Measurements from ENCODE around the gene CDK2AP2. TPM values are rescaled to one million over a fixed set of nuclear protein-coding genes. Genes with fewer than 3 reads are reported as not detected.
"Not testable (repeated sequence)": the region's sequence is repeated elsewhere in the genome, so short reads cannot be mapped to it uniquely, and the experiment has no call there.

CDK2AP2 gene
- 93.5 and 97.9 TPM in 2 replicates for total RNA-seq

GRCh38 chr11:67507864-67508485, at the start of gene CDK2AP2:
Gene CDK2AP2, minus strand, starts transcription at chr11:67508162. Its CDS starts 80 bp downstream, at chr11:67508082.
- H3K4me1 Mint-ChIP-seq, result peaks cover 35% of the 10 kb centered on the region
- no peaks in the 10 kb centered on the region for H3K9me3 Mint-ChIP-seq
- H3K27ac Mint-ChIP-seq, result peak within 1 kb of the TSS; percentile 97
- H3K27me3 Mint-ChIP-seq, result peaks cover 10% of the 10 kb centered on the region
- intact Hi-C loops (cut with micrococcal nuclease), result loop anchor here (1.0 to 5.0 kb wide), 4 partner anchors 74 to 267 kb away; partner anchors contain the start of genes GSTP1, NDUFV1 and POLD4
- peak; percentile 99 for DNase-seq
- H3K36me3 Mint-ChIP-seq (ENCODE audit: low read depth), result peaks cover 20% of the 10 kb centered on the region
- peak within 1 kb of the TSS; percentile 95 for H3K4me3 Mint-ChIP-seq

- Mint-ChIP-seq H3K4me3 (no peak overlapping the region), H3K36me3 (ENCODE audit: low read depth) (no peaks in the 10 kb centered on the region), H3K9me3 (peaks cover 3% of the 10 kb centered on the region), H3K27ac (no peak overlapping the region), H3K4me1 (no peaks in the 10 kb centered on the region), H3K27me3 (peaks cover 16% of the 10 kb centered on the region)
- intact Hi-C loops (cut with micrococcal nuclease), result no loop called here
- DNase-seq, result no peak
These were observed 48.3 kb upstream of the CDK2AP2 start for GRCh38 chr11:67556244-67556643.

- H3K9me3 Mint-ChIP-seq; H3K27ac Mint-ChIP-seq; DNase-seq; H3K4me1 Mint-ChIP-seq; H3K4me3 Mint-ChIP-seq; intact Hi-C loops (cut with micrococcal nuclease); H3K36me3 Mint-ChIP-seq (ENCODE audit: low read depth): not testable (repeated sequence)
- H3K27me3 Mint-ChIP-seq, result peaks cover 21% of the 10 kb centered on the region
These were observed 43.7 kb upstream of the CDK2AP2 start for GRCh38 chr11:67551697-67552096.

DNA sequence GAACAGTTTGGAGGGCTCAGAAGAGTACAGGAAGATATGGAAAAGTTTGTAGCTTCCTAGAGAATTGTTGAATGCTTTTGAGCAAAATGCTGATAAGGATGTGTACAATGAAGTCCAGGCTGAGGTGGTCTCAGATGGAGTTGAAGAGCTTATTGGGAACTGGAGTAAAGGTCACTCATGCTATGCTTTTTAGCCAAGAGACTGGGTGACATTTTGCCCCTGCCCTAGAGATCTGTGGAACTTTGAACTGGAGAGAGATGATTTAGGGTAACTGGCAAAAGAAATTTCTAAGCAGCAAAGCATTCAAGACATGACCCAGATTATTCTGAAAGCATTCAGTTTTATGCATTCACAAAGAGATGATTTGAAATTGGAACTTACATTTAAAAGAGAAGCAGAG, 43.2 kb upstream of the CDK2AP2 start:
- Mint-ChIP-seq H3K36me3 (ENCODE audit: low read depth) (no peaks in the 10 kb centered on the region), H3K4me1 (no peaks in the 10 kb centered on the region), H3K27ac (no peak overlapping the region), H3K27me3 (peaks cover 21% of the 10 kb centered on the region), H3K9me3 (peaks cover 9% of the 10 kb centered on the region), H3K4me3 (no peak overlapping the region)
- intact Hi-C loops (cut with micrococcal nuclease), result no loop called here
- DNase-seq, result no peak

- DNase-seq, result no peak
- H3K4me3 Mint-ChIP-seq, result no peak overlapping the region
- intact Hi-C loops (cut with micrococcal nuclease), result no loop called here
These were observed 40.7 kb upstream of the CDK2AP2 start for GRCh38 chr11:67548555-67549110.

GRCh38 chr11:67548112-67548511, 40.1 kb upstream of the CDK2AP2 start:
- H3K4me3 Mint-ChIP-seq; intact Hi-C loops (cut with micrococcal nuclease); H3K27ac Mint-ChIP-seq; H3K4me1 Mint-ChIP-seq; DNase-seq; H3K36me3 Mint-ChIP-seq (ENCODE audit: low read depth); H3K9me3 Mint-ChIP-seq: not testable (repeated sequence)
- peaks cover 18% of the 10 kb centered on the region for H3K27me3 Mint-ChIP-seq

More at GRCh38 chr11:67548555-67549110, 40.7 kb upstream of the CDK2AP2 start:
- Mint-ChIP-seq H3K36me3 (ENCODE audit: low read depth) (no peaks in the 10 kb centered on the region), H3K9me3 (peaks cover 9% of the 10 kb centered on the region), H3K27ac (no peak overlapping the region), H3K4me1 (no peaks in the 10 kb centered on the region), H3K27me3 (peaks cover 21% of the 10 kb centered on the region)

DNA sequence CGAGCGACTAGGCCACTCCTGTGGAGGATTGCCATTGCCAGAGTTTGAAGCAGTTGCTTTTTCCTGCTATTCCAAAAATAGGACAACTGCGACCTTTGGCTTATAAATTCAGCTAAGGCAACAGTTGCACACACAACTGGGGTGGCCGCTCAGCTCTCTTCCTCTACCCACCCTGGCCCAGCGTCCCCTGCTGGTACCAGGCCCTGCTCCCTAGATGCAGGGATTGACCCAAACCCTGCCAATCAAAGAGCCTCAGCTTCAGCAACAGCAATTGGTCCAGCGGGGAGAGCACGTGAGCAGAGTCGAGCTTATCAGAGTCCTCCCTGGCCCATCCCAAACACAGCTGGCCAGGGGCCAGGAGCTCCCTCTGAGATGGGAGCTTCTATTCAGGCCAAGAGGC, 37.3 kb upstream of the CDK2AP2 start:
- no peak overlapping the region for H3K4me3 Mint-ChIP-seq
- no peaks in the 10 kb centered on the region for H3K36me3 Mint-ChIP-seq (ENCODE audit: low read depth)
- intact Hi-C loops (cut with micrococcal nuclease), result no loop called here
- H3K9me3 Mint-ChIP-seq, result no peaks in the 10 kb centered on the region
- H3K27ac Mint-ChIP-seq, result no peak overlapping the region
- DNase-seq, result no peak
- peaks cover 2% of the 10 kb centered on the region for H3K27me3 Mint-ChIP-seq
- no peaks in the 10 kb centered on the region for H3K4me1 Mint-ChIP-seq

DNA sequence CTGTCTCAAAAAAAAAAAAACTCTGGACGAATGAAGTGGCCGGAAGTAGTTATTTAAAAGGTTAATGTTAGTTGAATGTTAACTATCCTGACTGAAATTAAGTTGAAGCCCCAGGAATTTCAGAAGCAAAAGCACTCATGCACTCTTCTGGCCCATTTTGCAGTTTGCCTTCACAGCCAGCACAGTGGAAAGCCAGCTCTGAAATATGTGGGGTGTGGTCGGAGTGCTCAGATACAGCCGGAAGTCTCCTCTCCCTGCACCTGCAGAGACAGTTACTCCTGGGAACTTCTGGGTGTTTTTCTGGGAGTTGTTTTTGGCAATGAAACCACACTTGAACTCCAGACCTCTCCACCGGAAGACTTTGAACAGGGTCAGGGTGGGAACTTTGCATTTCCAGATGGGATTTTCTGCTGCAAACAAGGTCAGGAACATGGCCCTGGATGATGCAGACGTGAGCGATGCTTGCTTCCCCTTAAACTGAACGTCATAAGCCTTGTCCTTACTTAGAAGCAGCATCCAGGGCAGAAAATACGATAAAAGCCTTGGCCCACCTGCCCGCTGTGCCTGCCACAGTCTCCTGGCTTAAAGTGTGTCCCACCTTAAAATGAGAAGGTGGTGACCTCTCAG, 36.8 kb upstream of the CDK2AP2 start:
- intact Hi-C loops (cut with micrococcal nuclease), result no loop called here
- H3K27me3 Mint-ChIP-seq, result no peaks in the 10 kb centered on the region
- H3K4me3 Mint-ChIP-seq, result no peak overlapping the region

GRCh38 chr11:67543585-67543984, 35.6 kb upstream of the CDK2AP2 start:
- no peak overlapping the region for H3K4me3 Mint-ChIP-seq
- intact Hi-C loops (cut with micrococcal nuclease), result no loop called here
- H3K27me3 Mint-ChIP-seq, result no peaks in the 10 kb centered on the region
- H3K36me3 Mint-ChIP-seq (ENCODE audit: low read depth), result no peaks in the 10 kb centered on the region
- no peaks in the 10 kb centered on the region for H3K4me1 Mint-ChIP-seq
- no peaks in the 10 kb centered on the region for H3K9me3 Mint-ChIP-seq
- no peak overlapping the region for H3K27ac Mint-ChIP-seq
- DNase-seq, result no peak

More for the DNA sequence above, 36.8 kb upstream of the CDK2AP2 start:
- Mint-ChIP-seq H3K9me3 (no peaks in the 10 kb centered on the region), H3K4me1 (no peaks in the 10 kb centered on the region), H3K27ac (no peak overlapping the region), H3K36me3 (ENCODE audit: low read depth) (no peaks in the 10 kb centered on the region)
- DNase-seq, result no peak

GRCh38 chr11:67542971-67543370, 35.0 kb upstream of the CDK2AP2 start:
- no peak overlapping the region for H3K27ac Mint-ChIP-seq
- H3K4me3 Mint-ChIP-seq, result no peak overlapping the region
- no peaks in the 10 kb centered on the region for H3K9me3 Mint-ChIP-seq
- H3K4me1 Mint-ChIP-seq, result no peaks in the 10 kb centered on the region
- H3K36me3 Mint-ChIP-seq (ENCODE audit: low read depth), result no peaks in the 10 kb centered on the region
- no peaks in the 10 kb centered on the region for H3K27me3 Mint-ChIP-seq
- DNase-seq, result no peak
- intact Hi-C loops (cut with micrococcal nuclease), result no loop called here

DNA sequence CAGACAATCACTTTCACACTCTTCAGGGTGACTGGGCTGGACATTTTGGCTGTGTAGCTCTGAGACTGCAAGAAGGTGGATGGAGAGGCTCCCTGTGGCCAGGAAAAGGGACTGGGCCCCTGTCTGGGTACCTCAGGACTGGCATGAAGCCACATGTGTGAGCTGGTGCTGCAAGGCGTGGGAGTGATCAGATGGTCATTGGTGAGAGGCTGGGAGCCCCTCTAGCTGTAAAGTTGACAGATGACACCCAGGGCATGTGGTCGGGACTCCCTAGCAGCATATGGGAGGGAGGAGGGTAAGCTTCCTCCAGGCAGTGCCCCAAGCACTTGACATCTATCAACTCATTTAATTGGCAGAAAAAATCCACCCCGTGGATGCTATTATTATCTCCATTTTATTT, 34.2 kb upstream of the CDK2AP2 start:
- no peak for DNase-seq
- intact Hi-C loops (cut with micrococcal nuclease), result no loop called here
- H3K4me1 Mint-ChIP-seq, result no peaks in the 10 kb centered on the region
- H3K4me3 Mint-ChIP-seq, result no peak overlapping the region
- H3K9me3 Mint-ChIP-seq, result no peaks in the 10 kb centered on the region
- no peaks in the 10 kb centered on the region for H3K27me3 Mint-ChIP-seq
- H3K27ac Mint-ChIP-seq, result no peak overlapping the region
- H3K36me3 Mint-ChIP-seq (ENCODE audit: low read depth), result no peaks in the 10 kb centered on the region

GRCh38 chr11:67541198-67541597, 33.2 kb upstream of the CDK2AP2 start:
- Mint-ChIP-seq H3K4me3 (no peak overlapping the region), H3K4me1 (no peaks in the 10 kb centered on the region), H3K9me3 (no peaks in the 10 kb centered on the region), H3K36me3 (ENCODE audit: low read depth) (no peaks in the 10 kb centered on the region), H3K27me3 (no peaks in the 10 kb centered on the region), H3K27ac (no peak overlapping the region)
- intact Hi-C loops (cut with micrococcal nuclease), result no loop called here
- DNase-seq, result no peak

DNA sequence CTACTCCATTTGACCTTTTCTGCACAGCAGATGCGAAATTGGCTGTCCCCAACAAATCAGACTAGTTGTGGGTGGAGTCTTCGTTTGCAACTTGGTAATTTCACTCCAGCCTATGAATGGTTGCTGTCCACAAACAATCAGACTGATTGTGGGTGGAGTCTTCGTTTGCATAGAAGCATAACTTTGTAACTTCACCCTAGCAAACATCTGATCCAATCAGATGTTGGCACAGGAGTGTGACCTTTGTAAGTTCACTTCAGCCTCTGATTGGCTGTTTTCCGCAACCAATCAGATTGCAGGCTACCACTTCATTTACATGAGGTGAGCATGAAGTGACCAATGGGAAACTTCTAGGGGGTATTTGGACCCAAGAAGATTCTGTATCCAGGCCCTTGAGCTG, 31.6 kb upstream of the CDK2AP2 start:
- Mint-ChIP-seq H3K27ac (no peak overlapping the region), H3K4me3 (no peak overlapping the region), H3K27me3 (no peaks in the 10 kb centered on the region), H3K36me3 (ENCODE audit: low read depth) (no peaks in the 10 kb centered on the region), H3K9me3 (no peaks in the 10 kb centered on the region), H3K4me1 (no peaks in the 10 kb centered on the region)
- no peak for DNase-seq
- intact Hi-C loops (cut with micrococcal nuclease), result no loop called here

DNA sequence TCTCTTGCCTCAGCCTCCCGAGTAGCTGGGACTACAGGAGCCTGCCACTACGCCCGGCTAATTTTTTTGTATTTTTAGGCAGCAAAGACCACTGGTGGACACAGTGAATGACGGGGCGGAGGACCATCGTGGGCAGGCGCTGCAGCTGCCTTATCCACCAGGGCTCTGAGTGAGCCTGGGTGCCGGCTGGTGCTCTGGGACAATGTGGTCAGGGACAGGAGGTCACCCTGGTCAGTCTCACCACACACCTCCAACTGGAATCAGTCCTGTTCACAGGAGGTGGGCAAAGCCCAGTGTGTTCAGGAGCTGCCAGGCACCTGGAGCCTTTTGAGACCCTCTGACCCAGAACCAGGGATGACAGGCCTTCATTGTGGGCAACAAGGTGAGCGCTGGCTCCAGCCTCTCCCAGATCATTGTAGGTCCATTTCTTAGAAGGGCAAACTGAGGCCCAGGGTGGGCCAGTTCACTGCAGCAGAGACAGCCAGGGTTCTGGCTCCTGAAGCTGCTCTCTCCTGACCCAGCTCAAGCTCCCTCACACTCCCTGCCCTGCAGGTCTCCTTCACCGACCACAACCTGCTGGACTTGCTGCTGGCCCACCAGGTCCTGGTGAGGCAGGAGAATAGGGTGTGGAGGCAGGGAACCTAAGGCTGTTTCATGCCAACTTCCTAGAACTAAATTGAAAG, 31.0 kb upstream of the CDK2AP2 start:
- intact Hi-C loops (cut with micrococcal nuclease), result no loop called here
- H3K4me1 Mint-ChIP-seq, result no peaks in the 10 kb centered on the region
- no peak overlapping the region for H3K27ac Mint-ChIP-seq
- H3K27me3 Mint-ChIP-seq, result no peaks in the 10 kb centered on the region
- peaks cover 2% of the 10 kb centered on the region for H3K9me3 Mint-ChIP-seq
- DNase-seq, result no peak
- H3K36me3 Mint-ChIP-seq (ENCODE audit: low read depth), result no peaks in the 10 kb centered on the region
- no peak overlapping the region for H3K4me3 Mint-ChIP-seq

Data from activated CD4-positive, alpha-beta T cell treated with anti-CD3 and anti-CD28 coated beads, Interleukin-2, amount 10 ng/mL, durations not matched to agents 24 days and 14 days (primary cell).